DND-41 (cell line): Measurements from ENCODE around the gene CDK12.

Source experiments
- ATAC-seq: fragments of 200-7000 bp; cut with Tn5 transposase; 3 replicates; pipeline ENCODE4 v1.9.1; 2021; ENCODE audit warnings: low read depth; ENCODE audit not compliant: insufficient read depth
- DNase-seq: peaks from one replicate; pipeline ENCODE4 v3.0.0-alpha.2; 2020
- H2AFZ ChIP-seq: 2 replicates; pipeline ENCODE4 v1.6.0; 2012; ENCODE audit warnings: low read depth, low read length
- H3K27ac ChIP-seq: 2 replicates; pipeline ENCODE4 v1.5.1; 2012; ENCODE audit warnings: low read length, inconsistent platforms
- H3K27me3 ChIP-seq: fragments of 200-600 bp; sonication (generic); 2 replicates; pipeline ENCODE4 v1.6.0; 2012; ENCODE audit warnings: low read length, mild to moderate bottlenecking, inconsistent platforms; ENCODE audit not compliant: insufficient read depth, poor library complexity
- H3K36me3 ChIP-seq: 2 replicates; pipeline ENCODE4 v1.5.1; 2012; ENCODE audit warnings: low read length, inconsistent platforms; ENCODE audit not compliant: insufficient read depth
- H3K4me1 ChIP-seq: 2 replicates; pipeline ENCODE4 v1.5.1; 2012; ENCODE audit warnings: mild to moderate bottlenecking, low read length; ENCODE audit not compliant: insufficient read depth
- H3K4me2 ChIP-seq: 2 replicates; pipeline ENCODE4 v1.6.0; 2012; ENCODE audit warnings: mild to moderate bottlenecking, moderate library complexity, low read length, inconsistent platforms; ENCODE audit not compliant: insufficient read depth
- H3K4me3 ChIP-seq, 2 experiments: fragments of 200-600 bp in 1 of 2; shearing (Covaris generic) in 1 of 2; 2 replicates each; pipeline ENCODE4 v1.5.1; 2012 to 2016; ENCODE audit warnings: inconsistent platforms in 2 of 2, low read length in 2 of 2, mild to moderate bottlenecking in 2 of 2, low read depth in 1 of 2, moderate library complexity in 1 of 2
- H3K79me2 ChIP-seq: 2 replicates; pipeline ENCODE4 v1.6.0; 2012; ENCODE audit warnings: low read length, inconsistent platforms; ENCODE audit not compliant: insufficient read depth
- H3K9ac ChIP-seq: 2 replicates; pipeline ENCODE4 v1.6.0; 2012; ENCODE audit warnings: low read depth, mild to moderate bottlenecking, inconsistent platforms, low read length, moderate library complexity
- H3K9me3 ChIP-seq: 2 replicates; pipeline ENCODE4 v1.5.1; 2012; ENCODE audit warnings: low read length, moderate library complexity, mild to moderate bottlenecking, inconsistent platforms; ENCODE audit not compliant: insufficient read depth, severe bottlenecking
- H4K20me1 ChIP-seq: 2 replicates; pipeline ENCODE4 v1.6.0; 2012; ENCODE audit warnings: low read length; ENCODE audit not compliant: insufficient read depth
- CTCF ChIP-seq: IDR thresholded peaks from 2 replicates; pipeline ENCODE4 v1.5.1; 2012; ENCODE audit warnings: borderline replicate concordance, low read length, moderate library complexity, mild to moderate bottlenecking; ENCODE audit not compliant: poor library complexity, severe bottlenecking; ENCODE audit errors: extremely low read depth
- EZH2 ChIP-seq: IDR thresholded peaks from 3 replicates; pipeline ENCODE4 v1.6.1; 2012; ENCODE audit warnings: borderline replicate concordance, low read depth, mild to moderate bottlenecking, moderate library complexity, low read length, inconsistent platforms; ENCODE audit not compliant: severe bottlenecking

The CDK12 gene

GRCh38 chr17:39551879-39552278 is 90.6 kb downstream of the CDK12 start:
- no peak overlapping the region for H3K9ac ChIP-seq
- no peak for DNase-seq
- no peaks in the 10 kb centered on the region for H3K27me3 ChIP-seq
- ATAC-seq, result no peak
- peaks cover 42% of the 10 kb centered on the region for H3K36me3 ChIP-seq
- no peak overlapping the region for H3K4me3 ChIP-seq
- H3K9me3 ChIP-seq, result no peaks in the 10 kb centered on the region
- no peak overlapping the region for H2AFZ ChIP-seq
- H4K20me1 ChIP-seq, result no peaks in the 10 kb centered on the region
- H3K27ac ChIP-seq, result no peak overlapping the region
- H3K4me1 ChIP-seq, result no peaks in the 10 kb centered on the region
- H3K4me2 ChIP-seq, result no peak overlapping the region
- no peaks in the 10 kb centered on the region for H3K79me2 ChIP-seq
- TF ChIP-seq EZH2 (no peak), CTCF (no peak)

- H3K27me3 ChIP-seq, result no peaks in the 10 kb centered on the region
- H3K4me3 ChIP-seq, result no peak overlapping the region
- TF ChIP-seq EZH2 (no peak), CTCF (no peak)
- no peaks in the 10 kb centered on the region for H3K4me1 ChIP-seq
- no peak overlapping the region for H3K27ac ChIP-seq
- no peak overlapping the region for H3K9ac ChIP-seq
- H3K4me2 ChIP-seq, result no peak overlapping the region
- no peaks in the 10 kb centered on the region for H3K9me3 ChIP-seq
- ATAC-seq (no peak), DNase-seq (no peak)
- no peak overlapping the region for H2AFZ ChIP-seq
- peaks cover 37% of the 10 kb centered on the region for H3K36me3 ChIP-seq
- H3K79me2 ChIP-seq, result no peaks in the 10 kb centered on the region
- H4K20me1 ChIP-seq, result no peaks in the 10 kb centered on the region
These were observed 92.2 kb downstream of the CDK12 start for GRCh38 chr17:39553341-39553945.

- H3K9me3 ChIP-seq, result no peaks in the 10 kb centered on the region
- no peak overlapping the region for H2AFZ ChIP-seq
- H3K9ac ChIP-seq, result no peak overlapping the region
- no peak overlapping the region for H3K4me2 ChIP-seq
- H3K79me2 ChIP-seq, result no peaks in the 10 kb centered on the region
- ATAC-seq (no peak), DNase-seq (no peak)
- no peaks in the 10 kb centered on the region for H4K20me1 ChIP-seq
- H3K36me3 ChIP-seq, result peaks cover 22% of the 10 kb centered on the region
- no peaks in the 10 kb centered on the region for H3K27me3 ChIP-seq
- H3K4me1 ChIP-seq, result no peaks in the 10 kb centered on the region
- H3K27ac ChIP-seq, result no peak overlapping the region
- TF ChIP-seq EZH2, result no peak
- TF ChIP-seq CTCF, result no peak
- no peak overlapping the region for H3K4me3 ChIP-seq
These were observed 94.1 kb downstream of the CDK12 start for GRCh38 chr17:39555368-39555767.
